AG04450 (cell line): ENCODE measurements around the gene RAD9A. TPM values are rescaled to one million over a fixed set of nuclear protein-coding genes. Genes with fewer than 3 reads are reported as not detected.

ENCODE experiments used
- CTCF ChIA-PET: fragments of 300-600, 350-600 bp; formaldehyde crosslinking; extraction: SDS; loops from one replicate; lab custom pipeline; 2022; ENCODE audit warnings: antibody characterized with exemption, inconsistent platforms; lab: Charles Lee
- POLR2A ChIA-PET: fragments of 350-600 bp; formaldehyde crosslinking; extraction: SDS; loops from one replicate; lab custom pipeline; 2021; ENCODE audit warnings: antibody characterized with exemption, inconsistent platforms; lab: Yijun Ruan, JAX
- DNase-seq: peaks from one replicate; pipeline ENCODE4 v3.0.0-alpha.2; 2011; ENCODE audit warnings: low read depth, low spot score
- H3K27ac ChIP-seq: one replicate; pipeline ENCODE4 v1.5.1; 2012; ENCODE audit warnings: low read depth, low read length, control low read depth
- H3K27me3 ChIP-seq: one replicate; pipeline ENCODE4 v1.6.0; 2012; ENCODE audit warnings: low read length; ENCODE audit not compliant: control insufficient read depth, insufficient read depth
- H3K4me3 ChIP-seq: 2 replicates; pipeline ENCODE4 v1.5.1; 2011; ENCODE audit warnings: mild to moderate bottlenecking, low read depth, low read length, control low read depth
- H3K9me3 ChIP-seq: 2 replicates; pipeline ENCODE4 v1.5.1; 2012; ENCODE audit warnings: low read length; ENCODE audit not compliant: control insufficient read depth, insufficient read depth
- CTCF ChIP-seq: IDR thresholded peaks from 2 replicates; pipeline ENCODE4 v1.5.1; 2011; ENCODE audit warnings: low read depth, low read length, control low read depth, inconsistent platforms
- polyA plus RNA-seq: library from polyadenylated mRNA; depleted of rRNA; stranded (reverse); fragments of >200 nt; gene quantifications from 2 replicates; pipeline ENCODE4 v1.2.3, GENCODE V29; 2011

The RAD9A gene
- polyA plus RNA-seq, 1 experiment, result 3.2 TPM

GRCh38 chr11:67347964-67348749, 43.6 kb upstream of the RAD9A start:
- ChIA-PET CTCF (interaction anchor here (0.6 to 19.6 kb wide), 6 partner anchors 8 to 371 kb away, joined by 3 to 716 read pairs (median 32); partner anchors contain the start of genes CLCF1 and RAD9A), POLR2A (interaction anchor here (0.7 kb wide), 1 partner anchor 34 kb away, joined by 3 read pairs; no protein-coding TSS in a partner anchor)
- H3K27ac ChIP-seq, result peak overlapping the region; percentile 21
- no peaks in the 10 kb centered on the region; the same call in 1 of the 2 replicates for H3K9me3 ChIP-seq
- no peak for DNase-seq
- no peak for TF ChIP-seq CTCF
- H3K4me3 ChIP-seq, result no peak overlapping the region
- no peaks in the 10 kb centered on the region for H3K27me3 ChIP-seq

- Histone ChIP-seq H3K9me3 (no peaks in the 10 kb centered on the region; the same call in 1 of the 2 replicates), H3K4me3 (no peak overlapping the region), H3K27ac (no peak overlapping the region), H3K27me3 (no peaks in the 10 kb centered on the region)
- POLR2A ChIA-PET, result no interaction called here
- no peak for TF ChIP-seq CTCF
- CTCF ChIA-PET, result interaction anchor here (0.6 to 19.6 kb wide), 6 partner anchors 14 to 426 kb away, joined by 3 to 716 read pairs (median 13); partner anchors contain the start of genes CLCF1 and RAD9A
- no peak for DNase-seq
Measured at GRCh38 chr11:67349036-67349435, 42.8 kb upstream of the RAD9A start.

- H3K27ac ChIP-seq, result no peak overlapping the region
- POLR2A ChIA-PET, result no interaction called here
Measured at GRCh38 chr11:67349457-67349856, 42.3 kb upstream of the RAD9A start.

GRCh38 chr11:67349928-67350465, 41.8 kb upstream of the RAD9A start:
- ChIA-PET POLR2A (interaction anchor here (8.7 kb wide), 1 partner anchor 23 kb away, joined by 106 read pairs; the partner anchor contains the start of gene CLCF1), CTCF (interaction anchor here (0.6 to 19.6 kb wide), 9 partner anchors 13 to 427 kb away, joined by 3 to 716 read pairs (median 16); partner anchors contain the start of genes CLCF1 and RAD9A)
- no peak for TF ChIP-seq CTCF
- no peak overlapping the region for H3K4me3 ChIP-seq
- DNase-seq, result no peak
- H3K27me3 ChIP-seq, result no peaks in the 10 kb centered on the region
- H3K9me3 ChIP-seq, result no peaks in the 10 kb centered on the region; the same call in 1 of the 2 replicates
- no peak overlapping the region for H3K27ac ChIP-seq

More at GRCh38 chr11:67349457-67349856, 42.3 kb upstream of the RAD9A start:
- no peak for DNase-seq
- Histone ChIP-seq H3K9me3 (no peaks in the 10 kb centered on the region; the same call in 1 of the 2 replicates), H3K4me3 (no peak overlapping the region), H3K27me3 (no peaks in the 10 kb centered on the region)
- no peak for TF ChIP-seq CTCF
- CTCF ChIA-PET, result interaction anchor here (0.6 to 19.6 kb wide), 5 partner anchors 13 to 427 kb away, joined by 3 to 716 read pairs (median 23); partner anchors contain the start of genes CLCF1 and RAD9A
